Dedifferentiated amniotic fluid mesenchymal stem cell (primary cell): ENCODE measurements around the gene CCN6.
"Not testable (repeated sequence)": the region's sequence is repeated elsewhere in the genome, so short reads cannot be mapped to it uniquely, and the experiment has no call there.

Experiments
- DNase-seq: peaks from one replicate; pipeline ENCODE4 v3.0.0-alpha.2; 2016; ENCODE audit errors: extremely low spot score

CCN6 gene

DNA sequence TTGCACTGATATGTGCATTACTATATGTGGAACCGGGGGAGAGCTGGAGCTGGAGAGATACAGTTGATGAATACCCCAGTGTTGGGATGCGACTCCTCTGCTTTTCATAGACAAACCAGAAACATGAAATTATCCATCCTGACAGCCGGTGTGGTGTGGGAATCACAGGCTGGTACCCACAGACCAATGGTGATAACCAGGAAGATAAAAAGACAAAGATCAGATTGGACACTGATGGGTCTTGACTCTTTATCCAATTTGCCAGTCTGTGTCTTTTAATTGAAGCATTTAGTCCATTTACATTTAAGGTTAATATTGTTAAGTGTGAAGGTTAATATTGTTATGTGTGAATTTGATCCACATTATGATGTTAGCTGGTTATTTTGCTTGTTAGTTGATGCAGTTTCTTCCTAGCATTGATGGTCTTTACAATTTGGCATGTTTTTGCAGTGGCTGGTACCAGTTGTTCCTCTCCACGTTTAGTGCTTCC is 2.6 kb upstream of the CCN6 start:
- DNase-seq = not testable (repeated sequence)

DNA sequence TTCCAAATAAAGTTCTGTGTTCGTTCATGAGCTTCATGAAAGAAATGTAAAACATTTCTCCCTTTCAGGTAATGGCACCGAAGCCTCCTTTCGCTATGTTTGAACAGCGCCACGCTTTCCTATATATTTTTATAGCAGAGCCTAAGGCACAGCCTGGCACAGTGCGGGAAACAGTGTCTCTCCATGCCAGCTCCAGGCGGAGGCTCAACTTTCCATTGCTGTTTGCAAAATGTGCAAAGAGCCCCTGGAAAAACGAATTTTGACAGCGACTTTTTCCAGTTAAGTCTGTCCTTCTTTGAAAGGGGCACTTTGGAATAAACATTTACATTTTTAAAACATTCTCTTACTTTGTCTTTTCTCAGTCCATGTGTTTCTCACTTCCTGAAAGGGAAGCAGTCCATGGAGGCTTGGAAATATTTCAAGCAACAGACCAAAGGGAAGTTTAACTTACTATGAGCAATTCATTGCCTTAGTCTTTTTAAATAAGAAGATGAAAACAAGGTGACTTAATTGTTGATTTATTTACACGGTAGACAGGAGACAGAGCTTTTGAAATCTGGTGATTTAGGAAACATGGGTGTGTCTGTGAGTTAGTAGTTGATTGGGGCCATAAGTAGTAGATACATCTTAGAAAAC is 769 bp downstream of the CCN6 start:
- DNase-seq = no peak

DNA sequence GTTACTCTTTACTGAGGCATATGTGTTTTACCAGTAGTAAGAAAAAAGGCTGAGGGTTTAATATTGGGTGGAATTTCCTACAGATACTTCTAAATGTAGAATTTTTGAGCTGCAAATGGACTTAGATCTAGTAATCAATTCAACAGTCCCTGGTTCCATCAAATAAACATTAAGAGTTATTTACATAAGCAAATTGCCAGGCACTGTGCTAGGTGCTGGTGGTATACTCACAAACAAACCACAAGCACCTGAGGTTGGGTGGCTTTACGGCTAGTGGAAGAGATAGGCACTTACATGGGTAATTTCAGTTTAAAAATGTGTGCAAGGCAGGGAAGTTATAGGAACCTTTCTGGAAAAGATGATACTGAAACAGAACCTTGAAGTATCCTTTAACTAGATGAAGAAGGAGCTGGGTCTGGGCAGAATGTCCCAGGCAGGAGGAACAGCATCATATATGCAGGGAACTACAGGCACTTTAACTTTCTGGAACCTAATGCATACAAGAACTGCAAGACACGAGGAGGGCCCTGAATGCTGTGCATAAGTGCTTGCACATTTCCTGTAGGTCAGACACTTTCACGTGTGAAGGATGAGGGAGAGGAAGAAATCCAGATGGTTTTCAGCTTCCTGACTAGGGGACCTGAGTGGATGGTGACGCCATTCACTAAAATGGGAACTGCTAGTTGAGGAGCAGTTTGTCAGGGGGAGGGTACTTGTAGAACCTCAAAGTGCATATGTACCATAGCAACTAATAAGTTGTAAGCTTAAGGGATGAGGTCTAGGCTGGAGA is 4.5 kb downstream of the CCN6 start:
- no peak for DNase-seq

DNA sequence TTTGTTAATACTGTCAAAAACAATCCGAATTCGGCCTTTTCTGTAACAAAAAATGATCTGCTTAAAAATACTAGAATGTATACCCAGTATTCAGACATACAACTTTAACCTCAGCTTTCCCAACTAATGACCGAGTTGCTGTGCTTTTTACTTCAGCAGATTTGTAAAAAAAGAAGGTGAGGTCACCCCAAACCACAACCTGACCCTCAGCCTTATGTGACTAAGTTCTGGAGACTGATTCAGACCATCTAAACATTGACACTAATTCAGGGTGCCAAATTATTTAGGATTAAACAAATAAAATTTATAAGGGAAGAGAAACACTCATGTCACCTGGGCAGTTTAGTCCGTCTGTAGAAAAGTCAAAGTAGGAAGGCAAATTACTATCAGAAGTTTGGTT is 7.7 kb downstream of the CCN6 start:
- DNase-seq = no peak

DNA sequence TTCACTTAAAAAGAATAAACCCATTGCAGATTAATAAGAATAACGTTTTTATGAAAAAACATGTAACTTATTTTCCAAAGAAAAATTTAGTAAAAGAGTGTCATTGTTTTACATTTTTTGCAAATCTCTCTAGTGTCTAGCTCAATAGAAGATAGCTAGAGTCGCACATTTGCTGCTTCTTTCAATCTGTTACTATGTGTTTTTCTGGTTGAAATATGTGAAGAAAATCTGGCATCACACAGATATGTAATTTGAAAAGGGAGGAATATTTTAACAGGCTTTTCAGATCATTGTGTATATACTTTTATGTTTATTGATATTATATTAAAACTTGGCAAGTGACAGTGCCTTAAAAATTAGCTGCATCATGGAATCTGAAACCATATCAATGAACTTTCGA is 9.1 kb downstream of the CCN6 start:
- DNase-seq = no peak

DNA sequence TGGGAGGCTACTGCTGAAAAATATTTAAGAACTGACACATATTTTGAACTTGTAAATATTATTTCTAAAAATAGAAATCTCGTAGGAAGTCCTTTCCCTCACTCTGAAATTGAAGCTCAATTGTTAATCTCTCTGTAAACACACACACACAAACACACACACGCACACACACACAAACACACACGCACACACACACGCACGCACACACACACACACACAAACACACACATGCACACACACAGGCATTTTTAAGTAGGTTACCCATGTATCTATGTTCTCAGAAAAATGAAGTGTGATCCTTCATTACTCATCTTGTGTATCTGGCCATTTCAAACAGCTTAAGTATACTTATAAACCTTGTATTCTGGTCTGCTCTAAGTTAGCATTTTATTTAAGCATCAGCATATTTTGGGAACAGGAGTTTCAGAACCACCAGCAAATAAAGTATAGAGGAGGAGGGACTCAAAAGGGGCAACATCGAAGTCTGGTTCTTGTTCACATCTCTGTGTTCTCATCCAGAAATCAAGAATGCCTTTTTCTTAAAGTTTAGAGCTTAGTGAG is 11.6 kb downstream of the CCN6 start:
- no peak for DNase-seq

DNA sequence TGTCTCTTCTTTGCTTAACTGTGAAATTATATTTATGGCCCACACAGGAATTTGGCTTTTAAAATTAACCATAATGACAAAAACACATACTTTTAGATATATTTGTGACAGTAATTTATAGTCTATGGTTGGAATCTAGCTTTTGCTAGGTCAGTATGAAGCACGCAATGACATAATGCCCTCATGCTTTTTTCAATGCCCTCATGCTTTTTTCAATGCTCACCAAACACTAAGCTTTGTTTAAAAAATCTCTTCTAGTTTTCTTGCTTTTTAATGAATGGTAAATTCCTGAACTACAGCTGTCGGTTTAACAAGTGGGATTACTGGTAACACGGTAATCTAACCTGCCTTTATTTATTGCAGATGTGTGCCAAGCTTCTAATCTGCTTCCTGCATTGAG is 12.7 kb downstream of the CCN6 start:
- no peak for DNase-seq

DNA sequence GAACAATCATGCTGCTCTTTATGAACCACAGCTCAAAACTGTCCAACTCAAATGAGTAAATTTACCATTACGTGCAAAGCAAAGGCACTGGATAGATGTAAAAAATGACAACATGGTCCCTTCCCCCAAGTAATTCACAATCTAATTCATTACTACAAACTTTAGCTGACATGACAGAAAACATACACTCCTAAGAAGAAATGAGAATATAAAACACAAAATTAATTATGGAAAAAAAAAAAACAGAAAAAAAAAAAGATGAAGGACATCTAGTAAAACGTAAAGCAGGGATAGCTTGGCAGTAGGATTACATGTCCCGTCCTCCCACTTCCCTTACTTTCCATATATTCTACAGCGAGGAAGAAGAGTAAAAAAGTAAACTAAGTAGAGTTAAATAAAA is 27.7 kb downstream of the CCN6 start:
- DNase-seq = no peak

DNA sequence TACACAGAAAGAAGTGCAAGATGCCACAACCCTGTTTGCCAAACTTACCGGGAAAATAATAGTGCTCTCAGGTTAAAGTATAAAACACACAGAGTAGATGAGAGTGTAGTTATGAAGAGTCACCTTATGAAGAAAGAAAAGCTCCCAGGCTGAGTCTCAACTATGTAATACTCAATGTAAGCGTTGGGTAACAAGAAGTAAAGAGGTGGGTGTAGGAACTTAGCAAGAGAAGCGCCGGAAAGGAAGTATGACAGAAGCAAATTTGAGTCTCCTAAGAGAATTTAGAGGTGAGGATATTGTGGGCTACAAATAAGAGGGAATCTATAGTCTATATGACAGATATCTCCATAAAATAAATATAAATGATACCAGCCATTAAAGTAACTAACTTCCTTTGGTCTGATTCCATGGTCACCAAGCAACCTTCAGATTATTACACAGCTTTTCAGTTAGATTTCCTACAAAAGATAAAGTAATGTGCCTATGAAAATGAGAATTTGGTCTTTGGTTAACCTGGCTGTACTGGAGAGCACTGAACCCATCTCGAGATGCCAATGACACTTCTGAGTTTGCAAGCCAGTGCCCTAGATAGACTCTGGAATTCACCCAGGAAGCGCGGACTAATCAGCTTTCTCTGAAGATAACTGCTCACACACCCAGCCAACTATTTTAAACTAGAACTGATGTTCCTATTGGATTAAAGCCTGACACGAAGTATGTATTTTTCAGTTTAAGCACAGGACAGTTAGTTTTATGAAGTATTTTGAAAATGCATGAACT is 31.6 kb downstream of the CCN6 start:
- DNase-seq = no peak

DNA sequence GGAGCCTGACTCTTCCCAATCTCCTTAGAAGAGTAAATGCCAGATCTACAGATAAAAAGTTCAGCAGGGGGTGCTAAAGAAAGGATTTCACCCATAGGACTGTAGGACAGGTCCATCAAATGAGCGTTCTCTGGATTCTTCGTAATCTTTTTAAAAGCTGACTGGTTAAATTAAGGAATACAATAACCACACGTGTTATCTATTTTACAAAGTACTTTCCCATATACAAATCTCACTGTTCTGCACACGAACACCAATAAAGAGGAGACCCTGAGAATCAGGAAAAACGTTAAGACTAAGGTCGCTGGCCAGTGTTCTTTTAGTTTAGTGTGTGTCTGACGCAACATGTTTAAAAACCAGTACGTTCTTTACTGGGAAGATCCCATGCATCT is 32.8 kb downstream of the CCN6 start:
- DNase-seq = peak; percentile 63

DNA sequence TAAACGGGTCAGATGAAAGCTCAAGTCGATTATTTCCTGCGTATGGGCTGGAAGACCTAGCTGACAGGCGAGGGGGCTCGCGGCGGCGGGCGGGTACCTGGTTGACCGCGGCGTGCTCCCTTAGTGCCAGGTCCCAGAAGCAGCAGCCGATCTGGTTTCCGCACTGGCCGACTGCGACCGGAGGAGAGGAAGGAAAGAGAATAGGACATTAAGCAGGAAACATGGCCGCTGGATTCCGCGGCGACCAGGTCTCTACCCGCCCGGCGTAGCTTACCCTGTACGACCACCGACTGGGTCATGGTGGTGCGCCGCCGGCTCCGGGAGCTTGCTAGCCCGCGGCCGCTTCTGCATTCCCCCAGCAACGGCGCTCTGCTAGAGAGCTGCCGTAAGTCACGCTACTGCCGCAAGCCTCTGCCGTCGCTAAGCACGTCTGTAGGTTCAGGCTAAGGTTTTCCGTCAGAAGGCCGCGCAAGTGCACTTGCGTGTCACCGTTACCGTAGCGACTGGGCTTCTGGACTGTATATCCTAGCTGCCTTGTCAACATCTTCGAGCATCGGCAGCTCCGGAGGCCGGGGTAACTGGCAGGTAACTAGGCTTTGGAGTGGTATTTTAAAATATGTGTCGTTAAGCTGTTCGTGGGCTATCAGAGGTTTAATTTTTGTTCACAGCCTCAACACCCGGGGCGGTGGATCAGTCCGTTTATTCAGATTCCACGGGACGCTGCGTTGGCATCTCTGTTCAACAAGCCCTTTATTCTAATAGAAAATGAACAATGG is 33.4 kb downstream of the CCN6 start, which contains the start of the genes FAM229B and TUBE1:
Gene FAM229B, plus strand, starts transcription at position 456 of the 776 bp plus-strand sequence. CDS start 11,693 bp downstream, outside the sequence.
Gene TUBE1, minus strand, starts transcription at position 347 of the 776 bp plus-strand sequence. Its CDS starts 48 bp downstream, at position 299.
- peak; percentile 98 for DNase-seq

DNA sequence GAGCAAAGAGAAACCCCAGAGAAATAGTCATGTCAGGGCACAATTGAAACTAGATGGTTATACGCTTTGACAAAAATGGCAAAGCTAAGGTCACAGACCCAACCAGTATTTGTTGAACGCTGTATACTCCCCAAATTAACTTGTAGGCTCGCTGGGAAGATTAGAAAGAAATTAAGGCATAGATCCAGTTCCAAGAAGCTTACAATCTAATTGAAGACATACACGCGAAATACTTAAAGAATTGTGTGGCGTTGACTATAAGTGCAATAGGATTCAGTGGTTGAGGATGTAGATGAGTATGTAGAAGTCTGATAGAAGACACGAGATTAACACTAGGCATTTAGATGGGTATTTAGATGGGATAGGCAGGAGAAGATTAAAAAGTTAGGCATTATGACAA is 34.0 kb downstream of the CCN6 start:
- DNase-seq = peak; percentile 19

DNA sequence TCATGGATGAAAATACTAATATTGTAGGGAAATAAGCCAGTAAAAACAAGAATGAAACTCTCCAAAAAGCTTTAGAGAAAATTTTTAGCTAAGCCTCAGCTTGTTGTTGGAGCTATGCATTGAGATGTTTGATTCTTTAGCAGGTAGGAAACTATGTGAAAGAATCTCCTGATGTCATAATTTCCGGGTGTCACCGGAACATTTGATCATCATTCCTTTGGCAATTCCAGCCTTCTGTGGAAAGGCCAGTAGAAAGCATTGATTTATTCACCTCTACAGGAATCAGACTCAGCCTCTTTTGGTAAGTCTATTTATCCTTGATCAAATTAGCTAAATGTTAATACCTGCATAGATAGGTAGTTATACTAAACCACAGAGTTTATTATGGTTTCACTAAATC is 43.0 kb downstream of the CCN6 start:
- DNase-seq = no peak

DNA sequence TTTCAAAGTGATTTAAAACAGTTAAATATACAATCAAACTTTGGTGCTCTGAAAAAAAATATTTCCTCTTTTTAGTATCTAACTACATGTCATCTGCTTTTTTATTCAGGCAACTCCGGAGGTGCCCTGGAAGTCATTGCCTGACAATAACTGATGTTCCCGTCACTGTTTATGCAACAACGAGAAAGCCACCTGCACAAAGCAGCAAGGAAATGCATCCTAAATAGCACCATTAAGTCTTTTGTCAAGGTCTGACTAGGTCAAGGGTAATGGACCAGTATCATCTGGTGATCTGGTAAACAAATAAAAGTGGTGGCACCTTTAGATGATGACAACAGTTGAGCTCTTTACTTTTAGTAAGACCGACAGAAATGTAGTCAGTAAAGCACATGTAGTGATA is 46.7 kb downstream of the CCN6 start:
- no peak for DNase-seq

DNA sequence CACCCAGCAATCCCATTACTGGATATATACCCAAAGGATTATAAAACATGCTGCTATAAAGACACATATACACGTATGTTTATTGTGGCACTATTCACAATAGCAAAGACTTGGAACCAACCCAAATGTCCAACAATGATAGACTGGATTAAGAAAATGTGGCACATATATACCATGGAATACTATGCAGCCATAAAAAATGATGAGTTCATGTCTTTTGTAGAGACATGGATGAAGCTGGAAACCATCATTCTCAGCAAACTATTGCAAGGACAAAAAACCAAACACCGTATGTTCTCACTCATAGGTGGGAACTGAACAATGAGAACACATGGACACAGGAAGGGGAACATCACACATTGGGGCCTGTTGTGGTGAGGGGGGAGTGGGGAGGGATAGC is 52.1 kb downstream of the CCN6 start:
- not testable (repeated sequence) for DNase-seq

DNA sequence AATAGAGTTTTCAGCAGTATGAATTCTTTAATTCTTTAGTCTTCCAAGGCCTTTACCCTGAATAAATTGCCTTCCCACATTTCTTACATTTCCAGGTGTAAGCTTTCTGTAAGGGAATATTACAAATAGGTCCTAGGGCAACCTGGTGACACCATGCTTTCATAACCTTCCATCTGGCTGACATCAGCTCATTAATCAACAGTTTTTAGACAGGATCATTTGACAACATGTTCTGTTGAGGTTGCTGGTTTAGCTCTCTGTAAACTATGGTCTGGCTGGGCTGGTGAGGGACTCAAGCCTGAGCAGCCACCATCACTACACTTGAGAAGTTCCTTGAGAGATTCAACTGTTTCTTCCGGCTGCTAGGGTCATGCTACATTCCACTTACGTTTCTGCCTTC is 52.7 kb downstream of the CCN6 start:
- DNase-seq = no peak

DNA sequence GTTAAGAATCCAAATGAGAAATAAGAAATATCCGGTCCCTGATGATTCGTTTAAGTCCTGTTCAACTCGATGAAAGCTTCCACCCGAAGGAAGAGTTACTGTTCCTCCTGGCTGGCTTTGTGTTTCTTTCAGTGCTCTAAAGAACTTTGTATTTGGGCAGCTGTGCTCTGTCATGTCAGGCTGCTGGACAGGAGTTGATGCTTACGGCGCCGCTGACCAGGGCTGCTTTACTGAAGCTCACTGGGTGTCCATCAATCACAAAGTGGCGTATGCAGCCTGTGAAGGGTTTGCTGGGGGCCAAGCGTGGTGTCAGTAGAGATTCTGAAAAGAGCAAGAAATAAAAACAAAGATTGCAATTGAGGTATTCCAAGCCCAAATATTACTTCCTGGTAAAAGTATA is 55.4 kb downstream of the CCN6 start:
- DNase-seq = no peak

DNA sequence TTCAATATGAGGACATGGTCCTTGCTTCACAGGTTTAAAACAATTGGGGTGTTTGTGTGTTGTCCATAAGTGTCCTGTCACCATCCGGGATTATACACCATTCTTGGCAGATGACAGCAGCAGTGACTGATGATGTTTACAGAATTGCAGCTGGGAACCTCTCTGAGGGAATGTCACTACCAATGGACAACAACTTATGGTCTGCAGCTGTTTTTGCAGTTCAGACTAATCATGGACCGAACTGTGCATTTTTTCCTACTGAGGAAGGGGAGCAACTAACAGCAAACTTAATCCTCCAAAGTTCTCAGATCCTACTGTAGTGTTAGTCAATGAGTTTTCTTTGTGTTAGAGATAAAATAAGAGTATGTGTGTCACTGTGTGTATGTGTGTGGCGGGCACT is 59.5 kb downstream of the CCN6 start:
- DNase-seq = no peak

DNA sequence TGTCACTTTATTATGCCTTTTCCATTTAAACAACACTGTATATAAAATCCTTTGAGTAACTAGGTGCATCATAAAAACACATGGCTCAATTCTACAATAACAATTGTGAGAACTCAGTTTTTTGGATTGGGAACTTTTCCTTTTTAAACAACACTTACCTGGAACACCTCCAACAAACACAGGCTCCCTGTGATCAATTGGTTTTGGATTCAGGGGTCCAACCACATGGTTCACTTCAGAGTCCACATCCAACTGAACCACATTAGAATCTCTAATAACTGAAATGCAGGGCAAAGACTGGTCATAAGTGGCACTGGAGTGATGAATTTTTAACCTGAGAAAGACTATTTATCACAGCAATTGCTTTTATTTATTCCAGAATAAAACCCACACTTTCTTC is 60.0 kb downstream of the CCN6 start:
- no peak for DNase-seq

DNA sequence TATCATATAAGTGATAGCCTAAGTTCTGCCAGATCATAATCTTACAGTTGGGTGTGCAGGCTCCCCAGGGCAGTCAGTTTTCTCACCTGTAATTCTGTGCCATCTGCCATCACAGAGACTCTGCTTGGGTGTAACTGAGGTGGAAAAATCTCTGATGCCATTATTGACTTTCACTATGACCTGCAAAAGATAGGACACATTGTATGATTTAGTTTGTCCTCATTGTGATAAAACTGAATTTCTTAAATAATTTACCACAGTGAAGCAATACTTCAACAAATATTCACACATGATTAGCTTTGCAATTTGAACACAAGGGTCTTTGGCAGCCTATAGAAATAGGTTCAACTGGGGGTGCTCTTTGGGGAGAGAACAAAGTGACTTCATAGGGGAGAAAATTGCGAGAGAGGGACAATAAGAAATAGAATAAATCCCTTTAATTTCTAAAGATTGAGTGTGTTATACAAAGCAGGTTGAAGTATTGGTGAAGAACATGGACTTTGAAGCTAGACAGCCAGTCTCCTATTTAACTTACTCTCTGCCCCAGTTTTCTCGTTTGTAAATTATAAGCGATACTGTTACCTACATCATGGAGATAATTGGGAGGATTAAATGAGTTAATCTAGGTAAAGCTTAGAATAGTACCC is 60.8 kb downstream of the CCN6 start:
- DNase-seq = no peak

DNA sequence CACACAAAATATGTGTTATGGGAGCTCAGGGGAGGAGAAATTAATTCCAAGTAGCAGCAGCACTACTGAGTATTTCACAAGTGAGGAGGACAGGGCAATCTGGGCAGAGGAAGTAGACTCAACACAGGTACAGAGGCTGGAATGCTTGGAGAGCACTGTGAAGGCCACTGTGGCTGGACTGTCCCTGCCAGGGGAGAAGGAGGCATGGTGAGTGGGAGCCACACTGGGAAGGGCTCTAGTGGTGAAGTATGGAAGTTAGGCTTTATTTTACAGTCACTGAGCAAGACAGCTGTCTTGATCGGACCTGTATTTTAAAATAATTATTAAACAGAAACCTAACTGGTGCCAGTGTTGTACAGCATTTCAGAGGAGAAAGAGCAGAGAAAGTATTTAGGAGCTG is 62.3 kb downstream of the CCN6 start:
- no peak for DNase-seq
